ENCODE data around the gene APELA. TPM values are rescaled to one million over a fixed set of nuclear protein-coding genes. Genes with fewer than 3 reads are reported as not detected.

The APELA gene
- total RNA-seq, 4 donors from 2014 or later, result 0.22 to 0.51 TPM; not detected in 2

DNA sequence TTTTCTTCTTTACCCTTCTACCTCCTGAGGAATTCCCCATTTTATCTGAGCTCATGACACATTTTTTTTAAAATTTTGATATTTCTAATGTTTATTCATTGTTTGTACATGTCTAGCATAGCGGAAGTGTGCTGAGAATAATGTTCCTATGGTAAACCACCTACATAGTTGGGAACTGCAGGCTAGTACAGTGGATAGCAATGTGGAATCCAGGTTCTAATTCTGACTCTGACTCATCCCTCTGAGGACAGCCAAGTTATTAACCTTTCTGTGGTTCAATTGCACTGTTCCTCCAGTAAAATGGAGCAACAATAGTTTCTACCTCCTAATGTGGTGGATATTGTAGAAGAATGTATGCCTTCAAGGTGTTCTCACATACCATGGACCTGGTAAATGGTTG lies 20.6 kb upstream of the APELA start:
- WGBS, 2 donors, result 73 to 95% methylated on average over 1 of the region's 1 CpG
- TF ChIP-seq POLR2A (IDR thresholded peaks at IDR 0.05), result no peak
- TF ChIP-seq, protein P1, sequence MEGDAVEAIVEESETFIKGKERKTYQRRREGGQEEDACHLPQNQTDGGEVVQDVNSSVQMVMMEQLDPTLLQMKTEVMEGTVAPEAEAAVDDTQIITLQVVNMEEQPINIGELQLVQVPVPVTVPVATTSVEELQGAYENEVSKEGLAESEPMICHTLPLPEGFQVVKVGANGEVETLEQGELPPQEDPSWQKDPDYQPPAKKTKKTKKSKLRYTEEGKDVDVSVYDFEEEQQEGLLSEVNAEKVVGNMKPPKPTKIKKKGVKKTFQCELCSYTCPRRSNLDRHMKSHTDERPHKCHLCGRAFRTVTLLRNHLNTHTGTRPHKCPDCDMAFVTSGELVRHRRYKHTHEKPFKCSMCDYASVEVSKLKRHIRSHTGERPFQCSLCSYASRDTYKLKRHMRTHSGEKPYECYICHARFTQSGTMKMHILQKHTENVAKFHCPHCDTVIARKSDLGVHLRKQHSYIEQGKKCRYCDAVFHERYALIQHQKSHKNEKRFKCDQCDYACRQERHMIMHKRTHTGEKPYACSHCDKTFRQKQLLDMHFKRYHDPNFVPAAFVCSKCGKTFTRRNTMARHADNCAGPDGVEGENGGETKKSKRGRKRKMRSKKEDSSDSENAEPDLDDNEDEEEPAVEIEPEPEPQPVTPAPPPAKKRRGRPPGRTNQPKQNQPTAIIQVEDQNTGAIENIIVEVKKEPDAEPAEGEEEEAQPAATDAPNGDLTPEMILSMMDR (IDR thresholded peaks at IDR 0.05), result no peak
- intact Hi-C loops (cut with DNase I; ENCODE audit: low total_unique reads), result no loop called here
- H3K4me3 ChIP-seq (ENCODE audit: low read depth, poor library complexity, severe bottlenecking), result no peak overlapping the region
- DNase-seq (ENCODE audit: low spot score in 2 of 2), result no peak

DNA sequence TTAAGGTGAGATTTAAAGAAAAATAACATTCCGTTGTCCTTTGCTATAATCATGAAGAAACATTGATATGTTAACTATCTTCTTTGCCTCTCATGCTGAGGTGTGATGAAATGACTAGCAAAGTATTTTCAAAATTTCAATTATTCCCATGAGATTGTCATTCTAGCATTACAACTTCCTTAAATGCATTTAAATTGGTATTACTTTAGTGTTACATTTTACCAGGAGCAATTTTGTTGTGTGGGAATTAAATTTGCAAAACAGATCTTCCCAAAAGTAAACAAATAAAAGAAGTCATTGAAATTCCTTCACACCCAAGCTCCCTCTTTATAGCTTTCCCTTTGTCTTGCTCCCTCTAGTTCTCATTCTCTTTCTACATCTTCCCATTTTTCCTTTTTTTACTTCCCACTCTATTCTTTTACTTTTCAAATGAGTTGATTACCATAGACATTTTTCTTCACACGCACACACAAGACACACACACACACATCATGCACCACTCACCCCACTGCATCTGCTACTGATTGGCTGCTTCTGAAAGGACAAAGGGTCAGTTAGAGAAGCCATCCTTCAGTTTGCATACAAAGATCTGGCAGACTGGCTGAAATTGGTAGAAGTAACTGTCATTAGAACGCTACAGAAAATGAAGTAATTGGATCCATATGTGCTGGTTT lies 10.0 kb upstream of the APELA start:
- no peak overlapping the region for H3K4me3 ChIP-seq (ENCODE audit: low read depth, poor library complexity, severe bottlenecking)
- intact Hi-C loops (cut with DNase I; ENCODE audit: low total_unique reads), result no loop called here
- TF ChIP-seq, protein P1 (IDR thresholded peaks at IDR 0.05), result no peak
- no peak for TF ChIP-seq POLR2A (IDR thresholded peaks at IDR 0.05)
- no peak for DNase-seq (ENCODE audit: low spot score in 2 of 2)
- 19 to 24% methylated on average over 3 of the region's 3 CpGs for WGBS, 2 donors

DNA sequence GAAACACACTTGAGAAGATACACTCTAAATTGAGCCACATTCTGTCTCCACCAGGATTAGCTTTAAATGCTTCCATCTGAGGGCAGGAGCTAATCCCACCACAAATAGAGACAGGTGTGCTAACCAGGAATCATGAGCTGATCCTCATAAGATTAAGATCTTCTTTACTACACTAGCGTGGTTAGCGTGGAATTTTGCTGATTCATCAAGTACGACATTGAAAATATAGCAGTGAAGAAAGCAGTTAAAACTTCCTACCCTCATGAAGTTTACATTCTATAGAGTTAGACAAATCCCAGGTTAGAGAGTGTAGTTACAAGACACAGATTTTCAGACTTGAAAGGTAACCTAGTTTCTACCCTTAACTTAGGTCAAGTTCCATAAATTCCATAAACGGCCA lies 5.3 kb upstream of the APELA start:
- WGBS, 2 donors, result 85 to 93% methylated on average over 4 of the region's 4 CpGs
- no peak for DNase-seq (ENCODE audit: low spot score in 2 of 2)
- H3K4me3 ChIP-seq (ENCODE audit: low read depth, poor library complexity, severe bottlenecking), result no peak overlapping the region
- intact Hi-C loops (cut with DNase I; ENCODE audit: low total_unique reads), result no loop called here
- no peak for TF ChIP-seq POLR2A (IDR thresholded peaks at IDR 0.05)
- TF ChIP-seq, protein P1 (IDR thresholded peaks at IDR 0.05), result no peak

DNA sequence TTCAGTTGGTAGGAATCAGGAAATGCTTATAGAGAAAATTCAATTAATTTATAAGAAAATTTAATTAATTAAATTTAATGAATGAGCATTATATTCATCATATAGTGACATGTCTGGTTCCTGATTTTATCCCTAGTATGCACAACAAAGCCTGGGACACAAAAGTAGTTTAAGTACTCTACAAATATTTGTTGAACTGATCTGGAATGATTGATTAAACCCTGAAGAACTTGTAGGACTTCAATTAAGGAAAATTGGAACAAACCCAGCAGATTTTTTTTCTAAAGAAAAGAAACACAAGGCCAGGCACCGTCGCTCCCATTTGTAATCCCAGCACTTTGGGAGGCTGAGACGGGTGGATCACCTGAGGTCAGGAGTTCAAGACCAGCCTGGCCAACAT lies 4.5 kb upstream of the APELA start:
- no peak for TF ChIP-seq POLR2A (IDR thresholded peaks at IDR 0.05)
- TF ChIP-seq, protein P1 (IDR thresholded peaks at IDR 0.05), result no peak
- 84 to 86% methylated on average over 3 of the region's 3 CpGs for WGBS, 2 donors
- intact Hi-C loops (cut with DNase I; ENCODE audit: low total_unique reads), result no loop called here
- DNase-seq (ENCODE audit: low spot score in 2 of 2), result no peak
- H3K4me3 ChIP-seq (ENCODE audit: low read depth, poor library complexity, severe bottlenecking), result no peak overlapping the region

DNA sequence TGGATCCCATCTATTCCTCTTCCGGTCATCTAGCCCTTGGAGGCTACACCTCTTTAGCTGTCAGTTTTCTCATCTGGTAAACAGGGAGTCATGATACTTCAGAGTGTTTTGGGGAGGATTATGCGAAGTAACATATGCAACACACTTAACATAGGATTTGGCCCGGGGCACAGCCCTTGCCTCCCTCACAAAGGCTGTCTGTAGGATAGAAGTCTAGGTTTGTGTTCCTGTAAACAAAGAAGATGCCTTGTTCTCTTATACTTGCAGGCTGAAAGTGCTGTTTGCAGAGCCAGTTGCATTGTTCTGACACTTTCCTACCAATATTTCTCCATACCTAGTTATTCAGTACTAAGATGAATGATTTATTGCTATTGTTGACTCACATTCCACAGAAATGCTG lies 2.2 kb upstream of the APELA start:
- TF ChIP-seq, protein P1 (IDR thresholded peaks at IDR 0.05), result no peak
- no peak for TF ChIP-seq POLR2A (IDR thresholded peaks at IDR 0.05)
- H3K4me3 ChIP-seq (ENCODE audit: low read depth, poor library complexity, severe bottlenecking), result no peak overlapping the region
- intact Hi-C loops (cut with DNase I; ENCODE audit: low total_unique reads), result no loop called here
- no peak for DNase-seq (ENCODE audit: low spot score in 2 of 2)
- WGBS, 2 donors, result 58 to 74% methylated on average over 3 of the region's 3 CpGs
